GM12878 (cell line): ENCODE results near the gene RNF40. TPM values are rescaled to one million over a fixed set of nuclear protein-coding genes. Genes with fewer than 3 reads are reported as not detected.
"Not testable (repeated sequence)": the region's sequence is repeated elsewhere in the genome, so short reads cannot be mapped to it uniquely, and the experiment has no call there.

ENCODE experiments used
- ATAC-seq: fragments of 200-7000 bp; cut with Tn5 transposase; 3 replicates; pipeline ENCODE4 v1.9.1; 2020; ENCODE audit warnings: mild to moderate bottlenecking, moderate library complexity
- BruUV-seq: library from RNA; stranded (reverse); fragments of 400-500 nt; replicated peaks from 2 replicates; lab custom pipeline; 2021; lab: Mats Ljungman, UMichigan
- CTCF ChIA-PET: fragments of 300-600 bp; sonication (Branson Sonifier 250); formaldehyde crosslinking; extraction: SDS; loops from one replicate; lab custom pipeline; 2021; ENCODE audit warnings: inconsistent platforms; lab: Yijun Ruan, JAX
- POLR2A ChIA-PET: fragments of 350-600 bp; formaldehyde crosslinking; extraction: SDS; loops from one replicate; lab custom pipeline; 2021; ENCODE audit warnings: inconsistent platforms; lab: Charles Lee
- RAD21 ChIA-PET: fragments of 300-600 bp; sonication (Branson Sonifier 250); formaldehyde crosslinking; loops from one replicate; lab custom pipeline; 2023; ENCODE audit warnings: antibody characterized with exemption; ENCODE audit not compliant: unreplicated experiment; lab: Charles Lee
- SMC1A ChIA-PET: fragments of 300-600 bp; sonication (Branson Sonifier 250); formaldehyde crosslinking; loops from one replicate; lab custom pipeline; 2023; ENCODE audit not compliant: unreplicated experiment, uncharacterized antibody; lab: Charles Lee
- DNase-seq: peaks from one replicate; pipeline ENCODE4 v3.0.0-alpha.2; 2011; ENCODE audit warnings: low read depth, low spot score
- FAIRE-seq: peaks from 3 replicates; lab custom pipeline; 2011; peaks lifted over from hg19 to GRCh38; lab: Jason Lieb, UNC
- H2AFZ ChIP-seq: 2 replicates; pipeline ENCODE4 v1.6.0; 2011; ENCODE audit warnings: low read depth, low read length, control low read depth; ENCODE audit not compliant: control insufficient read depth
- H3K27ac ChIP-seq: 2 replicates; pipeline ENCODE4 v1.5.1; 2011; ENCODE audit warnings: control low read depth; ENCODE audit not compliant: control insufficient read depth, insufficient read depth
- H3K27me3 ChIP-seq, 2 experiments: replicated peaks in 1 of 2; 2 replicates each; pipeline versions ENCODE4 v1.6.0 to v1.6.1; 2011; ENCODE audit warnings: low read length in 1 of 2; ENCODE audit not compliant: control insufficient read depth in 2 of 2, insufficient read depth in 2 of 2
- H3K36me3 ChIP-seq, 2 experiments: 2 replicates each; pipeline ENCODE4 v1.5.1; 2011; ENCODE audit warnings: low read length in 1 of 2; ENCODE audit not compliant: control insufficient read depth in 2 of 2, insufficient read depth in 2 of 2
- H3K4me1 ChIP-seq: 2 replicates; pipeline ENCODE4 v1.6.1; 2011; ENCODE audit warnings: mild to moderate bottlenecking, low read length, moderate library complexity, mixed read lengths; ENCODE audit not compliant: control insufficient read depth, insufficient read depth
- H3K4me2 ChIP-seq: 2 replicates; pipeline ENCODE4 v1.6.0; 2011; ENCODE audit warnings: control low read depth; ENCODE audit not compliant: control insufficient read depth, insufficient read depth
- H3K4me3 ChIP-seq: fragments of 200-600 bp; sonication (generic); 2 replicates; pipeline ENCODE4 v1.5.1; 2016
- H3K79me2 ChIP-seq: 2 replicates; pipeline ENCODE4 v1.6.0; 2011; ENCODE audit warnings: low read length; ENCODE audit not compliant: control insufficient read depth, insufficient read depth
- H3K9ac ChIP-seq: 2 replicates; pipeline ENCODE4 v1.8.0; 2011; ENCODE audit warnings: low read length, control low read depth, mixed read lengths; ENCODE audit not compliant: control insufficient read depth, insufficient read depth
- H3K9me3 ChIP-seq: replicated peaks from 3 replicates; pipeline ENCODE4 v1.5.1; 2011; ENCODE audit warnings: mild to moderate bottlenecking, low read length; ENCODE audit not compliant: control insufficient read depth, insufficient read depth
- H4K20me1 ChIP-seq: 2 replicates; pipeline ENCODE4 v1.6.0; 2011; ENCODE audit not compliant: control insufficient read depth, insufficient read depth
- CBX5 ChIP-seq: sonication (generic); IDR thresholded peaks from 2 replicates; pipeline ENCODE4 v1.6.1; 2016; ENCODE audit warnings: low read depth, moderate library complexity, mild to moderate bottlenecking, inconsistent platforms
- CHD4 ChIP-seq: fragments of 200-600 bp; sonication (generic); IDR thresholded peaks from 2 replicates; pipeline ENCODE4 v1.6.1; 2016; ENCODE audit warnings: mild to moderate bottlenecking
- KLF5 ChIP-seq: fragments of 450-650 bp; IDR thresholded peaks from 2 replicates; pipeline ENCODE4 v1.6.1; 2014; ENCODE audit warnings: mild to moderate bottlenecking; ENCODE audit not compliant: partially characterized antibody
- MYB ChIP-seq: fragments of 150-350 bp; IDR thresholded peaks from 2 replicates; pipeline ENCODE4 v1.6.1; 2014; ENCODE audit warnings: mild to moderate bottlenecking, low read depth, low read length, borderline replicate concordance
- NFIC ChIP-seq: IDR thresholded peaks from 2 replicates; pipeline ENCODE4 v1.6.1; 2012; ENCODE audit warnings: low read depth, mild to moderate bottlenecking, inconsistent platforms, low read length, moderate library complexity
- PAX8 ChIP-seq: fragments of 450-650 bp; IDR thresholded peaks from 2 replicates; pipeline ENCODE4 v1.6.1; 2017; ENCODE audit warnings: mild to moderate bottlenecking, moderate library complexity
- PML ChIP-seq: IDR thresholded peaks from 2 replicates; pipeline ENCODE4 v1.6.1; 2012; ENCODE audit warnings: low read length, inconsistent platforms
- ZNF217 ChIP-seq: fragments of 450-650 bp; IDR thresholded peaks from 2 replicates; pipeline ENCODE4 v1.6.1; 2017; ENCODE audit warnings: antibody characterized with exemption, mild to moderate bottlenecking
- ZZZ3 ChIP-seq: IDR thresholded peaks from 2 replicates; pipeline ENCODE4 v1.6.1; 2011; ENCODE audit warnings: low read depth; ENCODE audit not compliant: control insufficient read depth, insufficient read length
- WGBS: methylation state at CpG from one replicate; pipeline ENCODE4 v1.1.6; 2016; ENCODE audit warnings: low lambda C conversion rate; ENCODE audit not compliant: insufficient replicate concordance, insufficient coverage; ENCODE audit errors: missing lambda C conversion rate; 5-methylcytosine and 5-hydroxymethylcytosine counted together
- in situ Hi-C: fragments of 300-500 bp; cut with MboI; formaldehyde crosslinking; loops from 9 replicates; pipeline ENCODE4 v1.14.3; 2018; ENCODE audit warnings: mixed read lengths
- intact Hi-C: fragments of 100-400 bp; cut with micrococcal nuclease; formaldehyde crosslinking; loops from one replicate; pipeline ENCODE4 v1.14.2; 2022; ENCODE audit not compliant: unreplicated experiment
- polyA plus RNA-seq, 11 experiments: library from polyadenylated mRNA; depleted of rRNA in 4 of 11; unstranded in 6 of 11; stranded (reverse) in 5 of 11; fragments of >200 nt; fragmentation: Nextera tagmentation in 4 of 11; fragmentation: Illumina TruSeq in 1 of 11; extraction: Ambion mirVana in 4 of 11; extraction: Trizol in 1 of 11; gene quantifications; 1 replicate in 1 of 11; 2 replicates in 10 of 11; pipeline versions ENCODE4 v1.2.1 to v1.2.3, GENCODE V29; 2011 to 2016; ENCODE audit warnings: inconsistent platforms in 2 of 11, missing spikeins in 2 of 11, low read depth in 1 of 11
- total RNA-seq, 4 experiments: library from RNA; depleted of rRNA in 3 of 4; stranded (reverse); fragments of >200 nt in 3 of 4; fragmentation: Illumina TruSeq in 1 of 4; extraction: Trizol in 1 of 4; gene quantifications; 2 replicates each; pipeline versions ENCODE4 v1.2.1 to v1.2.3, GENCODE V29; 2013 to 2021
- TF ChIP-seq, protein P1 (sequence below): IDR thresholded peaks from 2 replicates; pipeline ENCODE4 v1.6.1; 2012; ENCODE audit warnings: low read depth, low read length, improper control_type of control experiment

RNF40 gene
- total and polyA plus RNA-seq, 10 of the 15 experiments (the other 5 are each of a cell fraction or from before 2014, with no cell fraction given), result 3.7 to 97.6 (median 58.4) TPM

DNA sequence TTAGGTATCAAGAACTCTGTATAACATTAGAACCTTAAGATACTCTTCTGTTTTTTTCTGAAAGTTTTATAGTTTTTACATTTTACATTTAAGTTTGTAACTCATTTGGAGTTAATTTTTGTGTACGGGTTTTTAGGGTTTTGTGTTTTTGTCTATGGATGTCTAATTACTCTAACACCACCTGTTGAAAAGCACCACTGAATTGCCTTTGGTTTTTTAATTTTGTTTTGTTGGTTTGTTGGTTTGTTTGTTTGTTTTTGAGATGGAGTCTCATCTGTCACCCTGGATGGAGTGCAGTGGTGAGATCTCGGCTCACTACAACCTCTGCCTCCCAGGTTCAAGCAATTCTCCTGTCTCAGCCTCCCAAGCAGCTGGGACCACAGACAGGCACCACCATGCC is 54.6 kb downstream of the RNF40 start:
- Histone ChIP-seq H3K79me2 (no peaks in the 10 kb centered on the region), H3K27me3 (no peaks in the 10 kb centered on the region), H3K9ac (no peak overlapping the region), H3K36me3 (no peaks in the 10 kb centered on the region), H3K9me3 (no peaks in the 10 kb centered on the region)
- POLR2A ChIA-PET, result interaction anchor here (0.7 to 1.2 kb wide), 3 partner anchors 23 to 69 kb away, joined by 3 to 6 read pairs (median 5); partner anchors contain the start of gene PHKG2
- 96% methylated on average over 2 of the region's 2 CpGs for WGBS
- TF ChIP-seq, protein P1, sequence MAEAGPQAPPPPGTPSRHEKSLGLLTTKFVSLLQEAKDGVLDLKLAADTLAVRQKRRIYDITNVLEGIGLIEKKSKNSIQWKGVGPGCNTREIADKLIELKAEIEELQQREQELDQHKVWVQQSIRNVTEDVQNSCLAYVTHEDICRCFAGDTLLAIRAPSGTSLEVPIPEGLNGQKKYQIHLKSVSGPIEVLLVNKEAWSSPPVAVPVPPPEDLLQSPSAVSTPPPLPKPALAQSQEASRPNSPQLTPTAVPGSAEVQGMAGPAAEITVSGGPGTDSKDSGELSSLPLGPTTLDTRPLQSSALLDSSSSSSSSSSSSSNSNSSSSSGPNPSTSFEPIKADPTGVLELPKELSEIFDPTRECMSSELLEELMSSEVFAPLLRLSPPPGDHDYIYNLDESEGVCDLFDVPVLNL, result no peak
- TF ChIP-seq PAX8, result no peak
- no peak for TF ChIP-seq ZNF217
- TF ChIP-seq CBX5, result no peak
- TF ChIP-seq NFIC, result no peak
- TF ChIP-seq KLF5, result no peak
- TF ChIP-seq, all 136 proteins: peak for 0
- FAIRE-seq, result no peak
- H2AFZ ChIP-seq, result no peak overlapping the region
- H3K4me2 ChIP-seq, result no peak overlapping the region
- ChIA-PET CTCF (interaction anchor here (1.5 kb wide), 1 partner anchor 28 kb away, joined by 5 read pairs; no protein-coding TSS in a partner anchor), SMC1A (no interaction called here), RAD21 (interaction anchor here (1.0 kb wide), 1 partner anchor 28 kb away, joined by 5 read pairs; no protein-coding TSS in a partner anchor)
- H3K4me1 ChIP-seq, result peaks cover 9% of the 10 kb centered on the region
- no peak overlapping the region for H3K4me3 ChIP-seq
- H4K20me1 ChIP-seq, result no peaks in the 10 kb centered on the region
- no peak for DNase-seq
- intact Hi-C loops, result no loop called here
- in situ Hi-C loops, result no loop called here
- H3K27ac ChIP-seq, result no peak overlapping the region
- no peak for ATAC-seq
- BruUV-seq, result no TSS peak

DNA sequence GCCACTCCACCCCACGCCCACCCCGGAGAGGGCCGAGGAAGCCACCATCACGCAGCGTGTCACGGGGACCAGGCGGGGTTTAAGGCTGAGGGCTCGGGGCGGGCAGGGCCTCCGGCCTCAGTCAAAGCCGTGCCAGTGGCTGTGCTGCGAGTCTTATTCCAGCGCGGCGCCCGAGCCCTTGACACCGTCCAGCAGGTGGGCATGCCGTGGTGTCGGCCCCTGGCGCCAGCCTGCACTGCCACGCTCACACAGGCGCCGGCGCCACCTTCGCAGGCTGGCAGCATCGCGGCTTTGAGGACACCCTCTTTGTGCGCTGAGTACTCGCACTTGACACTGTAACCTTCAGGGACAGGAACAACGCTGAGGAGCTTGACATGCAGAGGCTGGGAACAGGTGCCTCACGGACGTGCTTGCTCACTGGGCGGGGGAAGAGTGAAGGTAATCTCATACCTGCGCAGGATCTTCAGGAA is 58.9 kb downstream of the RNF40 start:
- DNase-seq, result no peak
- RAD21 ChIA-PET, result no interaction called here
- CTCF ChIA-PET, result no interaction called here
- POLR2A ChIA-PET, result interaction anchor here (0.6 kb wide), 1 partner anchor 241 kb away, joined by 5 read pairs; no protein-coding TSS in a partner anchor
- WGBS, result 65% methylated on average over 34 of the region's 34 CpGs
- no peak overlapping the region for H3K27ac ChIP-seq
- H3K4me1 ChIP-seq, result no peaks in the 10 kb centered on the region
- in situ Hi-C loops, result no loop called here
- intact Hi-C loops, result no loop called here
- no peak for TF ChIP-seq CHD4
- no peak for TF ChIP-seq MYB
- no peak for TF ChIP-seq ZZZ3
- TF ChIP-seq PML, result no peak
- BruUV-seq, result no TSS peak
- H4K20me1 ChIP-seq, result no peaks in the 10 kb centered on the region
- no peak for FAIRE-seq
- H3K79me2 ChIP-seq, result no peaks in the 10 kb centered on the region
- no peaks in the 10 kb centered on the region for H3K27me3 ChIP-seq
- ATAC-seq, result no peak
- no peak overlapping the region for H3K4me2 ChIP-seq
- no peaks in the 10 kb centered on the region for H3K9me3 ChIP-seq
- SMC1A ChIA-PET, result no interaction called here
- no peak overlapping the region for H3K4me3 ChIP-seq
- H3K9ac ChIP-seq, result no peak overlapping the region
- H2AFZ ChIP-seq, result no peak overlapping the region
- H3K36me3 ChIP-seq, result no peaks in the 10 kb centered on the region

DNA sequence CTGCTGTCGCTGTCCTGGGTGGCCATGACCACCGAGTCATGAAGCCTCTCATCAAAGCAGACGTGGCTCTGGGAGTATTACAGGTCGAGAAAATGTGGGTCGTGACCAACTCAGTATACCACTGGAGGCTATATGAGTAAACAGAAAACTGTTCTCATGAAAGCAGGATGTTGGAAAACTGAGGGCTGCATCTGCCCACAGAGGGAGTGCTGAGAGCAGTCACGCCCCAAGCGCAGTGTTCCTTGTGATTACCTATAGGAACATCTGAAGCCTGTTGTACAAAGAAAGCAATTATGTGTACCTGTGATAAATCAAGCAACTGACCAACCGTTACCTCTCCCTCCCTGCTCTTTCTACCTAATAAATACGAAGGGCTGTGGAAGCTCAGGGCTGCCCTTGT is 59.3 kb downstream of the RNF40 start:
- RAD21 ChIA-PET, BruUV-seq, ATAC-seq: not testable (repeated sequence)

More for the DNA sequence above, 59.3 kb downstream of the RNF40 start:
- H3K4me1 ChIP-seq, intact Hi-C loops, in situ Hi-C loops, POLR2A ChIA-PET, H3K9ac ChIP-seq, H2AFZ ChIP-seq, H3K4me3 ChIP-seq, H3K4me2 ChIP-seq, CTCF ChIA-PET, H3K79me2 ChIP-seq, H3K27ac ChIP-seq, H3K9me3 ChIP-seq, H4K20me1 ChIP-seq, DNase-seq, SMC1A ChIA-PET, FAIRE-seq, H3K36me3 ChIP-seq, H3K27me3 ChIP-seq: not testable (repeated sequence)
- WGBS, result 45% methylated on average over 9 of the region's 9 CpGs
